ENCODE data around the gene WRAP73.

Gene WRAP73

DNA sequence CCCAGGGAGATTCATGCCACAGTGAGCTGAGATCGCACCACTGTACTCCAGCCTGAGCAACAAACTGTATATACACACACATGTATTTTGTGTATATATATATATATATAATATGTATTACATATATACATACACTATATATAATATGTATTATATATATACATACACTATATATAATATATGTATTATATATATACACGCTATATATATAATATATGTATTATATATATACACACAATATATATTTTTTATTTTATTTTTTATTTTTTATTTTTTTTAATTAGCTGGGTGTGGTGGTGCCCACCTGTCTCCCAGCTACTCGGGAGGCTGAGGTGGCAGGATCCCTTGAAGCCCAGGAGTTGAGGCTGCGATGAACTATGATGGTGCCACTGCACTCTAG, 11.7 kb upstream of the WRAP73 start:
- TF ChIP-seq, protein P1, sequence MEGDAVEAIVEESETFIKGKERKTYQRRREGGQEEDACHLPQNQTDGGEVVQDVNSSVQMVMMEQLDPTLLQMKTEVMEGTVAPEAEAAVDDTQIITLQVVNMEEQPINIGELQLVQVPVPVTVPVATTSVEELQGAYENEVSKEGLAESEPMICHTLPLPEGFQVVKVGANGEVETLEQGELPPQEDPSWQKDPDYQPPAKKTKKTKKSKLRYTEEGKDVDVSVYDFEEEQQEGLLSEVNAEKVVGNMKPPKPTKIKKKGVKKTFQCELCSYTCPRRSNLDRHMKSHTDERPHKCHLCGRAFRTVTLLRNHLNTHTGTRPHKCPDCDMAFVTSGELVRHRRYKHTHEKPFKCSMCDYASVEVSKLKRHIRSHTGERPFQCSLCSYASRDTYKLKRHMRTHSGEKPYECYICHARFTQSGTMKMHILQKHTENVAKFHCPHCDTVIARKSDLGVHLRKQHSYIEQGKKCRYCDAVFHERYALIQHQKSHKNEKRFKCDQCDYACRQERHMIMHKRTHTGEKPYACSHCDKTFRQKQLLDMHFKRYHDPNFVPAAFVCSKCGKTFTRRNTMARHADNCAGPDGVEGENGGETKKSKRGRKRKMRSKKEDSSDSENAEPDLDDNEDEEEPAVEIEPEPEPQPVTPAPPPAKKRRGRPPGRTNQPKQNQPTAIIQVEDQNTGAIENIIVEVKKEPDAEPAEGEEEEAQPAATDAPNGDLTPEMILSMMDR (IDR thresholded peaks at IDR 0.05) = no peak

DNA sequence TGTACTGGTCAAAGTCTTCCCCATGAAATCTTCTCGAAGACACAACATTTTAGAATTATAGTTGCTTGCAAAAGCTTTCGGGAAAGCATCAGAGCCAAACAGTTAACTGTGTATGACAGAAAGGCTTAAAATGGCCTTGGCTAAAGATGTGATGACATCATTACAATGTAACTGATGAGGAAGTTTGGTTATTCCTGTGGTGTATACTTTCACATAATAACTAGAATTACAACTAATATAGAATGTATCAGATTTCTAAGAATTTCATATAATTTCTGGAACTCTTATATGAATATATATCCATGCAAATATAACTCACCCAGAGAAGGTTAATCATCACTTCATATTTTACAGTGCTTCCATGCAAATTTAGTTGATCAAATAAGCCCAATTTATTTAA, 10.8 kb upstream of the WRAP73 start:
- TF ChIP-seq, protein P1 (IDR thresholded peaks at IDR 0.05) = no peak

DNA sequence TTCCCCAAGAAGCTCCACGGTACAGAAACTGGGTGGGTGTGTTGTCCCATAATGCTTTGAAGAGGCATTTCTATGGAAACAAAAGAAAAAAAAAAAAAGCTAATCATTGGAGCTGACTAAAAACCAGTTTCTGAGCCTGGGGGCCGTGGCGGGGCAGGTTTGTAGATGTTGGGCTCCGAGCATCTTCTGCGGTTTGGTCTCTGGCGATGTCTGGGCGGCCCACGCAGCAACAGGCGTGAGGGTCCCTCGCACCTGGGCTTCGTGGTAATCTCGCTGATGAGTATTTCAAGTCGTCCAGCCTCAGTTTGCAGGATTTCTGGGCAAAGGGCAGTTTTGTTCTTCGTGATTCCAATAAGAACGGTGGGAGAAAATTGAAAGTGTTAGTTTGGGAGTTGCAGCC, 9.2 kb upstream of the WRAP73 start:
- TF ChIP-seq, protein P1 (IDR thresholded peaks at IDR 0.05) = no peak

DNA sequence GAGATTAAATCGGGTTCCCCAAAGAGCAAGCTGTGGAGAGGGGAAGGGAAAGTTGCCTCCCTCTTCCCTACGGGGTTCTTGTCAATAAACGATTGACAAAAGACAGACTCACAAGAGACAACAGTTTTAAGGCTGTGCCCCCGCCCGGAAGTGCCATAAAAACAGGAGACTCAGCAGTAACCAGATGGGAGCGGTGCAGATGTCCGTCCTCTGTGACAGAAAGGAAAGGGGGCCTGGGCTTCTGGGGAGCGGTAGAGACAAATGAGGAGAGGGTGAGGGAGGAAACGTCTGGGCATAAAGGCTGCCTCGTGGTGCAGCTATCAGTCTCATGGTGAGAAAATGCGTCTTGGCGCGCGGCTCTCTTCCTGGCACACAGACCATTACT, 8.3 kb upstream of the WRAP73 start:
- TF ChIP-seq, protein P1 (IDR thresholded peaks at IDR 0.05) = no peak

DNA sequence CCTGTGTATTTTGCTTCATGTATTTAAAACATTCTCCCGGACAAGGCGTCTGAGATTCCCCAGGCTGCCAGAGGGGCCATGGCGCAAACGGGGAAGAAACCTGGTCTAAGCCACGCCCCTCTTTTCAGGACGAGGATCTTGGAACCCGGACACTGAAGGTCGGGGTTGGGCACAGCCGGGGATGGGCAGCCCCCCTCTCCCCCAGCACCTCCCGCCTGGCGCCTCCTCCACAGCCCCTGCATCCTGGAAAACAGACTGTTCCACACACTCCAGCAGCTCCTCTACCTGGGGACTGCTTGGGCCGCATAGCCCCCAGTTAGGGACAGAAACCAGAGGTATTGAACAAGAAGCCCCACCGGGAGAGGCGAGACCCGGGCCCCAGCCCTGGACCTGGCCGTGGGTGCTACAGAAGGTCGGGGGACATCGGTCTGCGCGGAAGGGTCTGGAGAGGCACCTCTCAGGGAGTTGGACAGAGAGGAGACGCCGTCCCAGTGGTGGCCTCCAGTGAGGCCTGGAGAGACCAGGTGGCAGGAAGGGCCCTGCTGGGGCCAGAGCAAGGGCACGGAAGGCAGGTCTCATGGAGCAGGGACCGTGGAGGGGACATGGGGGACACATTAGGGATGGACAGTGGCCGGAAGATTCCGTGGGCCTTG, 7.8 kb upstream of the WRAP73 start:
- TF ChIP-seq, protein P1 (IDR thresholded peaks at IDR 0.05) = no peak

DNA sequence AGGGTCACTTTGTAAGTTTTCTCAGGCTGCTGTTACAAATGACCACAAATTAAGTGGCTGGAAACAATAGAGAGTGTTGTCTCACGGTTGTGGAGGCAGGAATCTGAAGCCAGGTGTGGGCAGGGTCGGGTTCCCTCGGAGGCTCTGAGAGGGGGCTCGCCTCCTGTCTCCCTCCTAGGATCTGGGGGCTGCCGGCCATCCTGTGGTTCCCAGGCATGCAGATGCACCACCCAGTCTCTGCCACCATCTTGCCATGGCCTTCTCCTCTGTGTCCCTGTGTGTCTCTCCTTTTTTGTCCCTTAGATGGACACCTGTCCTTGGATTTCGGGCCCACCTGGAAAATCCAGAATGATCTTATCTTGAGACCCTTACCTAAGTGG, 7.2 kb upstream of the WRAP73 start:
- TF ChIP-seq, protein P1 (IDR thresholded peaks at IDR 0.05) = no peak

DNA sequence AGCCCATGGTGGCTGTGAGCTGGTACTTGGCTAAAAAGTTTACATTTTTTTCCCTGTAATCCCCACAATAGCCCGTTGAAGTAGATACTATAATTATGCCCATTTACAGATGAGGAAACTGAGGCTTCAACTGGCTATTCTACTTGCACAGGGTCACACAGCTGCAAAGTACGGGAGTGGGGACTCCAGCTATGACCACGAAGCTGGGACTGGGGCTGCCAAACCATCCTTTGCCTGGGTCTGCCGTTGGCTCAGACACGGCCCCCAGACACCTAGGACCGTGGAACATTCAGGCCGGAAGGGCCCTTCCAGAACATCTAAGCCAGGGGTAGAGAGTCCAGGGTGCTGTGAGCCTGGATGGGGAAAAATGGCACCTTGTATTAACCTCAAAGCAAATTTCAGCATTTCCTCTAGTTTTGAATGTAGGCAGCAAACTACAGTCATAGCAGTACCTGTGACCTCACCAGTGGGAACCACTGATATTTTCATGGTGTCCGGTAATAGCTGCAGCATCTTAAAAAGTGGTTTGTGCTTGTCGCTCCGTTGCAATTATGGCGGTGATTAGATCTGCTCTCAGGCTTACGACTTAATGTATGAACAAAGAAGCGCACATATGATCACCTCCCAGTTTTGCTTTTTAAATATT, 6.7 kb upstream of the WRAP73 start:
- TF ChIP-seq, protein P1 (IDR thresholded peaks at IDR 0.05) = no peak
